ENCODE data around the gene SLC27A1.

The SLC27A1 gene

GRCh38 chr19:17542793-17543582 lies 72.7 kb downstream of the SLC27A1 start:
- no peak for ATAC-seq
- TF ChIP-seq TOX (CRISPR knock-in tag; IDR thresholded peaks at IDR 0.05; ENCODE audit: borderline replicate concordance): no peak
- TF ChIP-seq, protein P1, sequence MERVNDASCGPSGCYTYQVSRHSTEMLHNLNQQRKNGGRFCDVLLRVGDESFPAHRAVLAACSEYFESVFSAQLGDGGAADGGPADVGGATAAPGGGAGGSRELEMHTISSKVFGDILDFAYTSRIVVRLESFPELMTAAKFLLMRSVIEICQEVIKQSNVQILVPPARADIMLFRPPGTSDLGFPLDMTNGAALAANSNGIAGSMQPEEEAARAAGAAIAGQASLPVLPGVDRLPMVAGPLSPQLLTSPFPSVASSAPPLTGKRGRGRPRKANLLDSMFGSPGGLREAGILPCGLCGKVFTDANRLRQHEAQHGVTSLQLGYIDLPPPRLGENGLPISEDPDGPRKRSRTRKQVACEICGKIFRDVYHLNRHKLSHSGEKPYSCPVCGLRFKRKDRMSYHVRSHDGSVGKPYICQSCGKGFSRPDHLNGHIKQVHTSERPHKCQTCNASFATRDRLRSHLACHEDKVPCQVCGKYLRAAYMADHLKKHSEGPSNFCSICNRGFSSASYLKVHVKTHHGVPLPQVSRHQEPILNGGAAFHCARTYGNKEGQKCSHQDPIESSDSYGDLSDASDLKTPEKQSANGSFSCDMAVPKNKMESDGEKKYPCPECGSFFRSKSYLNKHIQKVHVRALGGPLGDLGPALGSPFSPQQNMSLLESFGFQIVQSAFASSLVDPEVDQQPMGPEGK (CRISPR knock-in tag; IDR thresholded peaks at IDR 0.05; ENCODE audit: borderline replicate concordance): no peak
- TF ChIP-seq ESRRG (CRISPR knock-in tag; IDR thresholded peaks at IDR 0.05): no peak

DNA sequence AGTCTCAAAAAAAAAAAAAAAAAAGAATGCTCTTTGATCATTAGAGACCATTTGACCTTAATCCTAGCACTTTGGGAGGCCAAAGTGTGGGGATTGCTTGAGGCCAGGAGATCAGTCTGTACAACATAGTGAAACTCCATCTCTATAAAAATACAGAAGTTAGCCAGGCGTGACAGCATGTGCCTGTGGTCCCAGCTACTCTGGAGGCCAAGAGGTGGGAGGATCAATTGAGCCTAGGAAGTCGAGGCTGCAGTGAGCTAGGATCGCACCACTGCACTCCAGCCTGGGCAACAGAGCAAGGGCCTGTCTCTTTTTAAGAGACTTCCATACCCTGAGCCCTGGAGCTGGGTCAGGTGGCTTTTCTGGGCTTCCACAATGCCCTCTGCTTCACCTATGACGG lies 73.7 kb downstream of the SLC27A1 start:
- no peak for ATAC-seq
- no peak for TF ChIP-seq RARB (CRISPR knock-in tag; IDR thresholded peaks at IDR 0.05)
- TF ChIP-seq POU6F1 (CRISPR knock-in tag; IDR thresholded peaks at IDR 0.05; ENCODE audit: borderline replicate concordance, low read depth): no peak
- TF ChIP-seq CSDC2 (CRISPR knock-in tag; IDR thresholded peaks at IDR 0.05): no peak
- TF ChIP-seq, protein P2, sequence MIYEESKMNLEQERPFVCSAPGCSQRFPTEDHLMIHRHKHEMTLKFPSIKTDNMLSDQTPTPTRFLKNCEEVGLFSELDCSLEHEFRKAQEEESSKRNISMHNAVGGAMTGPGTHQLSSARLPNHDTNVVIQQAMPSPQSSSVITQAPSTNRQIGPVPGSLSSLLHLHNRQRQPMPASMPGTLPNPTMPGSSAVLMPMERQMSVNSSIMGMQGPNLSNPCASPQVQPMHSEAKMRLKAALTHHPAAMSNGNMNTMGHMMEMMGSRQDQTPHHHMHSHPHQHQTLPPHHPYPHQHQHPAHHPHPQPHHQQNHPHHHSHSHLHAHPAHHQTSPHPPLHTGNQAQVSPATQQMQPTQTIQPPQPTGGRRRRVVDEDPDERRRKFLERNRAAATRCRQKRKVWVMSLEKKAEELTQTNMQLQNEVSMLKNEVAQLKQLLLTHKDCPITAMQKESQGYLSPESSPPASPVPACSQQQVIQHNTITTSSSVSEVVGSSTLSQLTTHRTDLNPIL (CRISPR knock-in tag; IDR thresholded peaks at IDR 0.05; ENCODE audit: low read depth): no peak
- TF ChIP-seq, protein P3, sequence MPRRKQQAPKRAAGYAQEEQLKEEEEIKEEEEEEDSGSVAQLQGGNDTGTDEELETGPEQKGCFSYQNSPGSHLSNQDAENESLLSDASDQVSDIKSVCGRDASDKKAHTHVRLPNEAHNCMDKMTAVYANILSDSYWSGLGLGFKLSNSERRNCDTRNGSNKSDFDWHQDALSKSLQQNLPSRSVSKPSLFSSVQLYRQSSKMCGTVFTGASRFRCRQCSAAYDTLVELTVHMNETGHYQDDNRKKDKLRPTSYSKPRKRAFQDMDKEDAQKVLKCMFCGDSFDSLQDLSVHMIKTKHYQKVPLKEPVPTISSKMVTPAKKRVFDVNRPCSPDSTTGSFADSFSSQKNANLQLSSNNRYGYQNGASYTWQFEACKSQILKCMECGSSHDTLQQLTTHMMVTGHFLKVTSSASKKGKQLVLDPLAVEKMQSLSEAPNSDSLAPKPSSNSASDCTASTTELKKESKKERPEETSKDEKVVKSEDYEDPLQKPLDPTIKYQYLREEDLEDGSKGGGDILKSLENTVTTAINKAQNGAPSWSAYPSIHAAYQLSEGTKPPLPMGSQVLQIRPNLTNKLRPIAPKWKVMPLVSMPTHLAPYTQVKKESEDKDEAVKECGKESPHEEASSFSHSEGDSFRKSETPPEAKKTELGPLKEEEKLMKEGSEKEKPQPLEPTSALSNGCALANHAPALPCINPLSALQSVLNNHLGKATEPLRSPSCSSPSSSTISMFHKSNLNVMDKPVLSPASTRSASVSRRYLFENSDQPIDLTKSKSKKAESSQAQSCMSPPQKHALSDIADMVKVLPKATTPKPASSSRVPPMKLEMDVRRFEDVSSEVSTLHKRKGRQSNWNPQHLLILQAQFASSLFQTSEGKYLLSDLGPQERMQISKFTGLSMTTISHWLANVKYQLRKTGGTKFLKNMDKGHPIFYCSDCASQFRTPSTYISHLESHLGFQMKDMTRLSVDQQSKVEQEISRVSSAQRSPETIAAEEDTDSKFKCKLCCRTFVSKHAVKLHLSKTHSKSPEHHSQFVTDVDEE (CRISPR knock-in tag; IDR thresholded peaks at IDR 0.05): no peak
- TF ChIP-seq PPARA (CRISPR knock-in tag; IDR thresholded peaks at IDR 0.05; ENCODE audit: borderline replicate concordance): no peak
- TF ChIP-seq ARNTL (CRISPR knock-in tag; IDR thresholded peaks at IDR 0.05; ENCODE audit: borderline replicate concordance, low read depth): no peak
- no peak for TF ChIP-seq BACH2 (CRISPR knock-in tag; IDR thresholded peaks at IDR 0.05; ENCODE audit: borderline replicate concordance)
- no peak for TF ChIP-seq ZNF565 (CRISPR knock-in tag; conservative IDR thresholded peaks at IDR 0.05; ENCODE audit: low read depth)

- no peak for TF ChIP-seq ZNF565 (CRISPR knock-in tag; conservative IDR thresholded peaks at IDR 0.05; ENCODE audit: low read depth)
- TF ChIP-seq ZFP3 (CRISPR knock-in tag; IDR thresholded peaks at IDR 0.05): no peak
- TF ChIP-seq, protein P3 (CRISPR knock-in tag; IDR thresholded peaks at IDR 0.05): no peak
- no peak for TF ChIP-seq SNAI2 (CRISPR knock-in tag; IDR thresholded peaks at IDR 0.05)
These were observed 74.1 kb downstream of the SLC27A1 start for GRCh38 chr19:17544418-17544817.

DNA sequence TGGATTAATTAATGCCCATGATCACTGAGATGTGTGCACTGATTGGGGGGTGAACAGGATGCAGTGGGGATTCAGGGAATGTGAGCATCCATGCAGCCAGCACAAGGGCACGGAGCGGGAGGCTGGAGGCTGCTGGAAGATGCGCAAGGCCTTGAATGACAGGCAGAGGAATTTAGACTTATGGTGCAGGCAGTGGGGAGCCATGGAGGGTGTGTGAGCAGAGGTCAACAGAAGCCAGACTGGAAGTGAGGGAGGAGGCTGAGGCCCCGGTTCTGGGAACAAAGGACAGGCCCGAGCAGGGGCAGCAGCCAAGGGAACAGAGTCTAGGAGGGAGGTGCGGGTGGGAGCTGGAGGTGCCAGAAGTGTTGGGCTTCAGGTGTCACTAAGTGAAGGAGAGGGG lies 77.8 kb downstream of the SLC27A1 start:
- ATAC-seq: no peak
- TF ChIP-seq, protein P4, sequence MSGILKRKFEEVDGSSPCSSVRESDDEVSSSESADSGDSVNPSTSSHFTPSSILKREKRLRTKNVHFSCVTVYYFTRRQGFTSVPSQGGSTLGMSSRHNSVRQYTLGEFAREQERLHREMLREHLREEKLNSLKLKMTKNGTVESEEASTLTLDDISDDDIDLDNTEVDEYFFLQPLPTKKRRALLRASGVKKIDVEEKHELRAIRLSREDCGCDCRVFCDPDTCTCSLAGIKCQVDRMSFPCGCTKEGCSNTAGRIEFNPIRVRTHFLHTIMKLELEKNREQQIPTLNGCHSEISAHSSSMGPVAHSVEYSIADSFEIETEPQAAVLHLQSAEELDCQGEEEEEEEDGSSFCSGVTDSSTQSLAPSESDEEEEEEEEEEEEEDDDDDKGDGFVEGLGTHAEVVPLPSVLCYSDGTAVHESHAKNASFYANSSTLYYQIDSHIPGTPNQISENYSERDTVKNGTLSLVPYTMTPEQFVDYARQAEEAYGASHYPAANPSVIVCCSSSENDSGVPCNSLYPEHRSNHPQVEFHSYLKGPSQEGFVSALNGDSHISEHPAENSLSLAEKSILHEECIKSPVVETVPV (CRISPR knock-in tag; IDR thresholded peaks at IDR 0.05): no peak
- TF ChIP-seq ISL1 (CRISPR knock-in tag; IDR thresholded peaks at IDR 0.05): no peak
- TF ChIP-seq RARB (CRISPR knock-in tag; IDR thresholded peaks at IDR 0.05): no peak

More at GRCh38 chr19:17544418-17544817, 74.1 kb downstream of the SLC27A1 start:
- no peak for ATAC-seq
